Glomerular visceral epithelial cell (primary cell): ENCODE results near the gene NECTIN2.
A peak's percentile ranks its signal among the peaks of the same experiment; 100 is the strongest.
"Not testable (repeated sequence)": the region's sequence is repeated elsewhere in the genome, so short reads cannot be mapped to it uniquely, and the experiment has no call there.

ENCODE experiments used
- DNase-seq: peaks from one replicate; pipeline ENCODE4 v3.0.0-alpha.2; 2016; ENCODE audit errors: extremely low spot score

Gene NECTIN2

GRCh38 chr19:44817725-44818465, 28.2 kb upstream of the NECTIN2 start:
- no peak for DNase-seq

GRCh38 chr19:44818466-44819031, 27.5 kb upstream of the NECTIN2 start:
- DNase-seq, result no peak

GRCh38 chr19:44819246-44819832, 26.8 kb upstream of the NECTIN2 start:
- no peak for DNase-seq

- DNase-seq, result no peak
Observed at GRCh38 chr19:44820648-44821609, 25.2 kb upstream of the NECTIN2 start.

GRCh38 chr19:44822177-44822576, 23.9 kb upstream of the NECTIN2 start:
- no peak for DNase-seq

- DNase-seq, result no peak
Observed at GRCh38 chr19:44822670-44823372, 23.3 kb upstream of the NECTIN2 start.

- no peak for DNase-seq
Observed at GRCh38 chr19:44823373-44823698, 22.8 kb upstream of the NECTIN2 start.

- no peak for DNase-seq
Observed at GRCh38 chr19:44824761-44825160, 21.3 kb upstream of the NECTIN2 start.

- DNase-seq, result not testable (repeated sequence)
Observed at GRCh38 chr19:44832875-44833274, 13.2 kb upstream of the NECTIN2 start.

- DNase-seq, result not testable (repeated sequence)
Observed at GRCh38 chr19:44834399-44834798, 11.7 kb upstream of the NECTIN2 start.

- DNase-seq, result no peak
Observed at GRCh38 chr19:44839276-44839675, 6.8 kb upstream of the NECTIN2 start.

- DNase-seq, result no peak
Observed at GRCh38 chr19:44840811-44841210, 5.3 kb upstream of the NECTIN2 start.

GRCh38 chr19:44841231-44841630, 4.9 kb upstream of the NECTIN2 start:
- DNase-seq, result no peak

- no peak for DNase-seq
Observed at GRCh38 chr19:44845286-44845611, 848 bp upstream of the NECTIN2 start.

- DNase-seq, result peak; percentile 54
Observed at GRCh38 chr19:44846455-44847143, 502 bp downstream of the NECTIN2 start.

GRCh38 chr19:44847144-44848035, 1.3 kb downstream of the NECTIN2 start:
- DNase-seq, result peak; percentile 78

GRCh38 chr19:44848036-44848811, 2.1 kb downstream of the NECTIN2 start:
- DNase-seq, result peak; percentile 74

- no peak for DNase-seq
Observed at GRCh38 chr19:44848812-44849447, 2.8 kb downstream of the NECTIN2 start.

- no peak for DNase-seq
Observed at GRCh38 chr19:44850641-44851109, 4.6 kb downstream of the NECTIN2 start.
